ENCODE results near the gene UBE2L6.
A peak's percentile ranks its signal among the peaks of the same experiment; 100 is the strongest.

Gene UBE2L6

GRCh38 chr11:57515332-57516060, 52.0 kb downstream of the UBE2L6 start, which contains the start of gene SLC43A1 (continued):
- TF ChIP-seq ZNF19 (tag by site-specific recombination; IDR thresholded peaks at IDR 0.05; ENCODE audit: low read depth) (no peak), ZBTB17 (tag by site-specific recombination; IDR thresholded peaks at IDR 0.05) (peak; percentile 38; the same call in 1 of the 2 replicates), KLF8 (tag by site-specific recombination; IDR thresholded peaks at IDR 0.05) (peak; percentile 55; the same call in 1 of the 2 replicates), ZNF2 (tag by site-specific recombination; IDR thresholded peaks at IDR 0.05) (no peak), KLF1 (tag by site-specific recombination; IDR thresholded peaks at IDR 0.05) (peak; percentile 61), ZBTB26 (tag by site-specific recombination; optimal IDR thresholded peaks at IDR 0.05) (peak; percentile 87), IKZF3 (tag by site-specific recombination; IDR thresholded peaks at IDR 0.05) (0 out of 2 replicates have a peak, but pooled peaks have one; percentile 16), ZNF211 (tag by site-specific recombination; IDR thresholded peaks at IDR 0.05; ENCODE audit: low read depth) (no peak), GLIS2 (tag by site-specific recombination; IDR thresholded peaks at IDR 0.05) (no peak; the same call in 1 of the 2 replicates), ZNF335 (tag by site-specific recombination; conservative IDR thresholded peaks at IDR 0.05) (peak; percentile 90), ZNF677 (tag by site-specific recombination; IDR thresholded peaks at IDR 0.05) (no peak), ZBTB10 (tag by site-specific recombination; IDR thresholded peaks at IDR 0.05) (peak; percentile 56; the same call in 1 of the 2 replicates), ZSCAN30 (tag by site-specific recombination; IDR thresholded peaks at IDR 0.05) (no peak), BCL11B (tag by site-specific recombination; IDR thresholded peaks at IDR 0.05; ENCODE audit: low read depth) (no peak), ZNF837 (tag by site-specific recombination; IDR thresholded peaks at IDR 0.05) (no peak), TRIM28 (IDR thresholded peaks at IDR 0.05; ENCODE audit: borderline replicate concordance, low read length) (no peak), ZNF426 (tag by site-specific recombination; IDR thresholded peaks at IDR 0.05) (no peak), SCRT2 (tag by site-specific recombination; IDR thresholded peaks at IDR 0.05) (no peak), EGR2 (tag by site-specific recombination; IDR thresholded peaks at IDR 0.05; ENCODE audit: low read depth) (peak; percentile 68), FEZF1 (tag by site-specific recombination; IDR thresholded peaks at IDR 0.05) (peak; percentile 83), ZNF654 (tag by site-specific recombination; IDR thresholded peaks at IDR 0.05; ENCODE audit: low read depth) (no peak), RBAK (tag by site-specific recombination; IDR thresholded peaks at IDR 0.05) (no peak), KLF9 (tag by site-specific recombination; IDR thresholded peaks at IDR 0.05; ENCODE audit: low read depth) (peak; percentile 45; the same call in 1 of the 2 replicates), ZNF791 (tag by site-specific recombination; IDR thresholded peaks at IDR 0.05) (no peak)
- TF ChIP-seq, protein P1, sequence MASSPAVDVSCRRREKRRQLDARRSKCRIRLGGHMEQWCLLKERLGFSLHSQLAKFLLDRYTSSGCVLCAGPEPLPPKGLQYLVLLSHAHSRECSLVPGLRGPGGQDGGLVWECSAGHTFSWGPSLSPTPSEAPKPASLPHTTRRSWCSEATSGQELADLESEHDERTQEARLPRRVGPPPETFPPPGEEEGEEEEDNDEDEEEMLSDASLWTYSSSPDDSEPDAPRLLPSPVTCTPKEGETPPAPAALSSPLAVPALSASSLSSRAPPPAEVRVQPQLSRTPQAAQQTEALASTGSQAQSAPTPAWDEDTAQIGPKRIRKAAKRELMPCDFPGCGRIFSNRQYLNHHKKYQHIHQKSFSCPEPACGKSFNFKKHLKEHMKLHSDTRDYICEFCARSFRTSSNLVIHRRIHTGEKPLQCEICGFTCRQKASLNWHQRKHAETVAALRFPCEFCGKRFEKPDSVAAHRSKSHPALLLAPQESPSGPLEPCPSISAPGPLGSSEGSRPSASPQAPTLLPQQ (tag by site-specific recombination; IDR thresholded peaks at IDR 0.05): 0 out of 2 replicates have a peak, but pooled peaks have one; percentile 46
- TF ChIP-seq, protein P2, sequence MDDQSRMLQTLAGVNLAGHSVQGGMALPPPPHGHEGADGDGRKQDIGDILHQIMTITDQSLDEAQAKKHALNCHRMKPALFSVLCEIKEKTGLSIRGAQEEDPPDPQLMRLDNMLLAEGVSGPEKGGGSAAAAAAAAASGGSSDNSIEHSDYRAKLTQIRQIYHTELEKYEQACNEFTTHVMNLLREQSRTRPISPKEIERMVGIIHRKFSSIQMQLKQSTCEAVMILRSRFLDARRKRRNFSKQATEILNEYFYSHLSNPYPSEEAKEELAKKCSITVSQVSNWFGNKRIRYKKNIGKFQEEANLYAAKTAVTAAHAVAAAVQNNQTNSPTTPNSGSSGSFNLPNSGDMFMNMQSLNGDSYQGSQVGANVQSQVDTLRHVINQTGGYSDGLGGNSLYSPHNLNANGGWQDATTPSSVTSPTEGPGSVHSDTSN (CRISPR knock-in tag; IDR thresholded peaks at IDR 0.05): no peak
- TF ChIP-seq, protein P3, sequence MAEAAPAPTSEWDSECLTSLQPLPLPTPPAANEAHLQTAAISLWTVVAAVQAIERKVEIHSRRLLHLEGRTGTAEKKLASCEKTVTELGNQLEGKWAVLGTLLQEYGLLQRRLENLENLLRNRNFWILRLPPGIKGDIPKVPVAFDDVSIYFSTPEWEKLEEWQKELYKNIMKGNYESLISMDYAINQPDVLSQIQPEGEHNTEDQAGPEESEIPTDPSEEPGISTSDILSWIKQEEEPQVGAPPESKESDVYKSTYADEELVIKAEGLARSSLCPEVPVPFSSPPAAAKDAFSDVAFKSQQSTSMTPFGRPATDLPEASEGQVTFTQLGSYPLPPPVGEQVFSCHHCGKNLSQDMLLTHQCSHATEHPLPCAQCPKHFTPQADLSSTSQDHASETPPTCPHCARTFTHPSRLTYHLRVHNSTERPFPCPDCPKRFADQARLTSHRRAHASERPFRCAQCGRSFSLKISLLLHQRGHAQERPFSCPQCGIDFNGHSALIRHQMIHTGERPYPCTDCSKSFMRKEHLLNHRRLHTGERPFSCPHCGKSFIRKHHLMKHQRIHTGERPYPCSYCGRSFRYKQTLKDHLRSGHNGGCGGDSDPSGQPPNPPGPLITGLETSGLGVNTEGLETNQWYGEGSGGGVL (tag by site-specific recombination; IDR thresholded peaks at IDR 0.05): 0 out of 2 replicates have a peak, but pooled peaks have one; percentile 10
- TF ChIP-seq, protein P4, sequence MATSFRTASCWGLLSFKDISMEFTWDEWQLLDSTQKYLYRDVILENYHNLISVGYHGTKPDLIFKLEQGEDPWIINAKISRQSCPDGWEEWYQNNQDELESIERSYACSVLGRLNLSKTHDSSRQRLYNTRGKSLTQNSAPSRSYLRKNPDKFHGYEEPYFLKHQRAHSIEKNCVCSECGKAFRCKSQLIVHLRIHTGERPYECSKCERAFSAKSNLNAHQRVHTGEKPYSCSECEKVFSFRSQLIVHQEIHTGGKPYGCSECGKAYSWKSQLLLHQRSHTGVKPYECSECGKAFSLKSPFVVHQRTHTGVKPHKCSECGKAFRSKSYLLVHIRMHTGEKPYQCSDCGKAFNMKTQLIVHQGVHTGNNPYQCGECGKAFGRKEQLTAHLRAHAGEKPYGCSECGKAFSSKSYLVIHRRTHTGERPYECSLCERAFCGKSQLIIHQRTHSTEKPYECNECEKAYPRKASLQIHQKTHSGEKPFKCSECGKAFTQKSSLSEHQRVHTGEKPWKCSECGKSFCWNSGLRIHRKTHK (tag by site-specific recombination; IDR thresholded peaks at IDR 0.05): no peak
